SKM-1 treated with dmso at 0.1 percent for 144 hours (cell line): ENCODE data around the gene B3GNT7.
"Not testable (repeated sequence)": the region's sequence is repeated elsewhere in the genome, so short reads cannot be mapped to it uniquely, and the experiment has no call there.

Experiments
- DNase-seq: peaks from one replicate; lab custom pipeline; 2025; ENCODE audit not compliant: unreplicated experiment; lab: John Stamatoyannopoulos, UW

The B3GNT7 gene

GRCh38 chr2:231364961-231365810 is 30.3 kb upstream of the B3GNT7 start:
- DNase-seq: no peak

GRCh38 chr2:231367178-231367577 is 28.3 kb upstream of the B3GNT7 start:
- DNase-seq: no peak

GRCh38 chr2:231369580-231370428 is 25.7 kb upstream of the B3GNT7 start:
- no peak for DNase-seq

- DNase-seq: no peak
These were observed 25.1 kb upstream of the B3GNT7 start for GRCh38 chr2:231370429-231370748.

GRCh38 chr2:231370749-231371429 is 24.6 kb upstream of the B3GNT7 start:
- DNase-seq: no peak

- no peak for DNase-seq
These were observed 24.0 kb upstream of the B3GNT7 start for GRCh38 chr2:231371430-231372054.

GRCh38 chr2:231372326-231372725 is 23.2 kb upstream of the B3GNT7 start:
- DNase-seq: no peak

- no peak for DNase-seq
These were observed 22.3 kb upstream of the B3GNT7 start for GRCh38 chr2:231373184-231373583.

- DNase-seq: no peak
These were observed 21.6 kb upstream of the B3GNT7 start for GRCh38 chr2:231373786-231374349.

- DNase-seq: no peak
These were observed 20.7 kb upstream of the B3GNT7 start for GRCh38 chr2:231374771-231375170.

GRCh38 chr2:231375994-231376615 is 19.4 kb upstream of the B3GNT7 start:
- DNase-seq: not testable (repeated sequence)

- no peak for DNase-seq
These were observed 18.7 kb upstream of the B3GNT7 start for GRCh38 chr2:231376857-231377256.

GRCh38 chr2:231378026-231378722 is 17.3 kb upstream of the B3GNT7 start:
- no peak for DNase-seq

GRCh38 chr2:231379266-231380215 is 16.0 kb upstream of the B3GNT7 start:
- DNase-seq: no peak

- no peak for DNase-seq
These were observed 15.2 kb upstream of the B3GNT7 start for GRCh38 chr2:231380307-231380706.

- no peak for DNase-seq
These were observed 14.3 kb upstream of the B3GNT7 start for GRCh38 chr2:231380991-231381847.

GRCh38 chr2:231382116-231382515 is 13.4 kb upstream of the B3GNT7 start:
- DNase-seq: no peak
